HL-60 (cell line): ENCODE measurements around the gene DOCK2.

Experiments used
- CTCF ChIP-seq: IDR thresholded peaks from one replicate; pipeline ENCODE4 v1.5.1; 2011; ENCODE audit warnings: low read length, control low read depth, inconsistent platforms; ENCODE audit not compliant: insufficient read depth
- REST ChIP-seq: IDR thresholded peaks from 2 replicates; pipeline ENCODE4 v1.6.1; 2012; ENCODE audit warnings: low read depth; ENCODE audit not compliant: insufficient replicate concordance

- no peak for TF ChIP-seq CTCF
- TF ChIP-seq REST = no peak
These were observed 285.4 kb downstream of the DOCK2 start for GRCh38 chr5:169922474-169922873.
